Hepatocyte (in vitro differentiated cells): ENCODE results near the gene RANGRF. TPM values are rescaled to one million over a fixed set of nuclear protein-coding genes. Genes with fewer than 3 reads are reported as not detected.

Source experiments
- DNase-seq: peaks from one replicate; pipeline ENCODE4 v3.0.0-alpha.2; 2016; ENCODE audit warnings: low spot score
- H2AFZ ChIP-seq: fragments of 200-600 bp; sonication (generic); 2 replicates; pipeline ENCODE4 v1.6.0; 2016; ENCODE audit warnings: antibody characterized with exemption, mild to moderate bottlenecking
- H3K27ac ChIP-seq: fragments of 200-600 bp; sonication (generic); 2 replicates; pipeline ENCODE4 v1.5.1; 2016; ENCODE audit warnings: mild to moderate bottlenecking
- H3K27me3 ChIP-seq: fragments of 200-600 bp; sonication (generic); 2 replicates; pipeline ENCODE4 v1.6.1; 2016
- H3K36me3 ChIP-seq: fragments of 200-600 bp; sonication (generic); replicated peaks from 2 replicates; pipeline ENCODE4 v1.5.1; 2016; ENCODE audit warnings: low read depth; ENCODE audit not compliant: insufficient read depth
- H3K4me1 ChIP-seq: fragments of 200-600 bp; sonication (generic); 2 replicates; pipeline ENCODE4 v1.5.1; 2016; ENCODE audit warnings: mild to moderate bottlenecking, moderate library complexity; ENCODE audit not compliant: insufficient read depth
- H3K4me2 ChIP-seq: fragments of 200-600 bp; sonication (generic); 2 replicates; pipeline ENCODE4 v1.6.0; 2016
- H3K4me3 ChIP-seq: fragments of 200-600 bp; sonication (generic); 2 replicates; pipeline ENCODE4 v1.5.1; 2016; ENCODE audit warnings: mild to moderate bottlenecking
- H3K79me2 ChIP-seq: fragments of 200-600 bp; sonication (generic); 2 replicates; pipeline ENCODE4 v1.6.0; 2017; ENCODE audit warnings: mild to moderate bottlenecking
- H3K9me2 ChIP-seq: fragments of 200-600 bp; sonication (generic); replicated peaks from 2 replicates; pipeline ENCODE4 v1.6.0; 2017; ENCODE audit warnings: mild to moderate bottlenecking; ENCODE audit not compliant: insufficient read depth
- H3K9me3 ChIP-seq: fragments of 200-600 bp; sonication (generic); 2 replicates; pipeline ENCODE4 v1.5.1; 2016; ENCODE audit warnings: low read depth, mild to moderate bottlenecking
- H4K20me1 ChIP-seq: fragments of 200-600 bp; sonication (generic); 2 replicates; pipeline ENCODE4 v1.6.0; 2016; ENCODE audit warnings: mild to moderate bottlenecking; ENCODE audit not compliant: insufficient read depth, poor library complexity, severe bottlenecking
- CTCF ChIP-seq: fragments of 200-600 bp; sonication (generic); IDR thresholded peaks from 2 replicates; pipeline ENCODE4 v1.5.1; 2016; ENCODE audit warnings: antibody characterized with exemption, mild to moderate bottlenecking; ENCODE audit not compliant: poor library complexity
- EZH2 ChIP-seq: fragments of 200-600 bp; sonication (generic); IDR thresholded peaks from 2 replicates; pipeline ENCODE4 v1.6.1; 2016; ENCODE audit warnings: antibody characterized with exemption, mild to moderate bottlenecking, borderline replicate concordance
- EZH2phosphoT487 ChIP-seq: fragments of 200-600 bp; sonication (generic); IDR thresholded peaks from one replicate; pipeline ENCODE4 v1.6.1; 2018; ENCODE audit warnings: antibody characterized with exemption, mild to moderate bottlenecking, low read depth, moderate library complexity; ENCODE audit not compliant: unreplicated experiment, severe bottlenecking
- WGBS: methylation state at CpG from one replicate; pipeline ENCODE4 v1.1.6; 2016; ENCODE audit warnings: low lambda C conversion rate; ENCODE audit errors: missing lambda C conversion rate; 5-methylcytosine and 5-hydroxymethylcytosine counted together
- polyA plus RNA-seq: library from polyadenylated mRNA; unstranded; fragments of >200 nt; fragmentation: Nextera tagmentation; extraction: Ambion mirVana; gene quantifications from 2 replicates; pipeline ENCODE4 v1.2.1, GENCODE V29; 2016
- total RNA-seq: library from RNA; depleted of rRNA; stranded (reverse); fragments of >200 nt; gene quantifications from 2 replicates; pipeline ENCODE4 v1.2.3, GENCODE V29; 2014

The RANGRF gene
- total RNA-seq = 7.9 and 17.6 TPM in 2 replicates
- polyA plus RNA-seq = 41.9 and 42.5 TPM in 2 replicates

- H3K9me2 ChIP-seq = no peaks in the 10 kb centered on the region
- no peaks in the 10 kb centered on the region for H3K9me3 ChIP-seq
- peaks cover 4% of the 10 kb centered on the region for H3K79me2 ChIP-seq
- no peak for TF ChIP-seq EZH2
- TF ChIP-seq EZH2phosphoT487 = no peak
- TF ChIP-seq CTCF = no peak
- H3K4me2 ChIP-seq = peak within 1 kb of the TSS; percentile 85
- H2AFZ ChIP-seq = peak within 1 kb of the TSS; percentile 98
- peaks cover 10% of the 10 kb centered on the region for H3K4me1 ChIP-seq
- H4K20me1 ChIP-seq = no peaks in the 10 kb centered on the region
- peak; percentile 94 for DNase-seq
- 1% methylated on average over 53 of the region's 53 CpGs for WGBS
- H3K36me3 ChIP-seq = no peaks in the 10 kb centered on the region
- peak within 1 kb of the TSS; percentile 97 for H3K4me3 ChIP-seq
- peak within 1 kb of the TSS; percentile 93 for H3K27ac ChIP-seq
- H3K27me3 ChIP-seq = no peaks in the 10 kb centered on the region
Observed at GRCh38 chr17:8288336-8289102, at the start of gene RANGRF. Gene RANGRF, plus strand, starts transcription at chr17:8288670. Its CDS starts 119 bp downstream, at chr17:8288789.

- Histone ChIP-seq H4K20me1 (no peaks in the 10 kb centered on the region), H3K27me3 (no peaks in the 10 kb centered on the region), H3K9me3 (no peaks in the 10 kb centered on the region), H3K9me2 (no peaks in the 10 kb centered on the region), H3K27ac (no peak overlapping the region), H2AFZ (no peak overlapping the region), H3K4me3 (no peak overlapping the region), H3K4me2 (no peak overlapping the region), H3K4me1 (no peaks in the 10 kb centered on the region), H3K36me3 (no peaks in the 10 kb centered on the region), H3K79me2 (peaks cover 37% of the 10 kb centered on the region)
- WGBS = 92% methylated on average over 5 of the region's 5 CpGs
- no peak for TF ChIP-seq EZH2phosphoT487
- TF ChIP-seq CTCF = no peak
- no peak for TF ChIP-seq EZH2
- DNase-seq = no peak
Observed at GRCh38 chr17:8243827-8244226, 44.6 kb upstream of the RANGRF start.

- DNase-seq = no peak
- no peaks in the 10 kb centered on the region for H4K20me1 ChIP-seq
- no peaks in the 10 kb centered on the region for H3K27me3 ChIP-seq
- H2AFZ ChIP-seq = no peak overlapping the region
- TF ChIP-seq EZH2phosphoT487 (no peak), EZH2 (no peak), CTCF (no peak)
- no peaks in the 10 kb centered on the region for H3K36me3 ChIP-seq
- H3K4me2 ChIP-seq = no peak overlapping the region
- peaks cover 41% of the 10 kb centered on the region for H3K79me2 ChIP-seq
- H3K4me1 ChIP-seq = no peaks in the 10 kb centered on the region
- no peak overlapping the region for H3K27ac ChIP-seq
- no peaks in the 10 kb centered on the region for H3K9me2 ChIP-seq
- no peak overlapping the region for H3K4me3 ChIP-seq
- over 99% methylated on average over 7 of the region's 8 CpGs for whole genome bisulfite sequencing
- no peaks in the 10 kb centered on the region for H3K9me3 ChIP-seq
Observed at GRCh38 chr17:8244768-8245167, 43.7 kb upstream of the RANGRF start.
